Prostate gland (tissue), 2 donors: Measurements from ENCODE around the gene FAM216A.

Experiments used
- CTCF ChIP-seq, 4 experiments: fragments of 200-600 bp in 2 of 4; fragments of 450-650 bp in 2 of 4; sonication (generic) in 2 of 4; IDR thresholded peaks; 1 replicate in 3 of 4; 2 replicates in 1 of 4; pipeline ENCODE4 v1.5.1; 2016 to 2019; ENCODE audit warnings: antibody characterized with exemption in 4 of 4, mild to moderate bottlenecking in 2 of 4, moderate library complexity in 2 of 4
- POLR2AphosphoS5 ChIP-seq: sonication (generic); formaldehyde crosslinking; IDR thresholded peaks from one replicate; pipeline ENCODE4 v1.6.1; 2017; ENCODE audit warnings: antibody characterized with exemption

- TF ChIP-seq POLR2AphosphoS5 (no peak), CTCF (IDR thresholded peaks at IDR 0.05) (no peak)
Measured at GRCh38 chr12:110426406-110426805, 42.2 kb upstream of the FAM216A start.
